Tibial nerve (tissue), 4 donors: ENCODE measurements around the gene VWA8. TPM values are rescaled to one million over a fixed set of nuclear protein-coding genes. Genes with fewer than 3 reads are reported as not detected.

Experiments
- DNase-seq, 2 donors: peaks; one replicate each; pipeline ENCODE4 v3.0.0-alpha.2; 2019; ENCODE audit warnings: low spot score in 2 of 2
- H3K27ac ChIP-seq, 4 donors: fragments of 200-600 bp; sonication (generic) in 3 of 4; one replicate each; pipeline ENCODE4 v1.5.1; 2017 to 2019; ENCODE audit warnings: mild to moderate bottlenecking in 1 of 4
- H3K27me3 ChIP-seq, 2 donors: fragments of 200-600 bp; sonication (generic) in 1 of 2; one replicate each; pipeline versions ENCODE4 v1.5.1 to v1.6.0; 2017 to 2019
- H3K36me3 ChIP-seq, 3 donors: fragments of 200-600 bp; sonication (generic); one replicate each; pipeline ENCODE4 v1.5.1; 2018 to 2019
- H3K4me1 ChIP-seq, 4 donors: fragments of 200-600 bp; sonication (generic) in 3 of 4; one replicate each; pipeline ENCODE4 v1.5.1; 2017 to 2019
- H3K4me3 ChIP-seq, 4 donors: fragments of 200-600 bp; sonication (generic) in 3 of 4; one replicate each; pipeline ENCODE4 v1.5.1; 2017 to 2019; ENCODE audit warnings: mild to moderate bottlenecking in 1 of 4, moderate library complexity in 1 of 4
- H3K9me3 ChIP-seq, 4 donors: fragments of 200-600 bp; sonication (generic) in 3 of 4; one replicate each; pipeline ENCODE4 v1.5.1; 2017 to 2019
- EP300 ChIP-seq, 2 donors: sonication (generic); formaldehyde crosslinking; IDR thresholded peaks; one replicate each; pipeline ENCODE4 v1.6.1; 2017; ENCODE audit warnings: antibody characterized with exemption in 2 of 2, mild to moderate bottlenecking in 1 of 2
- POLR2A ChIP-seq, 2 donors: fragments of 450-650 bp; IDR thresholded peaks; one replicate each; pipeline ENCODE4 v1.6.1; 2017; ENCODE audit warnings: antibody characterized with exemption in 2 of 2, mild to moderate bottlenecking in 2 of 2, moderate library complexity in 2 of 2
- WGBS, 2 donors: methylation state at CpG; one replicate each; pipeline ENCODE4 v1.1.5; 2018; 5-methylcytosine and 5-hydroxymethylcytosine counted together
- total RNA-seq, 4 donors: library from RNA; depleted of rRNA; stranded (reverse); fragments of >200 nt; gene quantifications; one replicate each; pipeline ENCODE4 v1.1.0, GENCODE V29; 2016
- TF ChIP-seq, protein P1 (sequence below), 5 experiments: fragments of 200-600 bp in 3 of 5; fragments of 450-650 bp in 2 of 5; sonication (generic) in 3 of 5; IDR thresholded peaks; one replicate each; pipeline ENCODE4 v1.5.1; 2016 to 2019; ENCODE audit warnings: antibody characterized with exemption in 5 of 5, mild to moderate bottlenecking in 3 of 5, moderate library complexity in 2 of 5

VWA8 gene
- total RNA-seq, 4 donors from 2014 or later = 20.8 to 36.9 (median 22.4) TPM

- TF ChIP-seq EP300 (IDR thresholded peaks at IDR 0.05) (no peak), POLR2A (IDR thresholded peaks at IDR 0.05) (no peak)
- TF ChIP-seq, protein P1, sequence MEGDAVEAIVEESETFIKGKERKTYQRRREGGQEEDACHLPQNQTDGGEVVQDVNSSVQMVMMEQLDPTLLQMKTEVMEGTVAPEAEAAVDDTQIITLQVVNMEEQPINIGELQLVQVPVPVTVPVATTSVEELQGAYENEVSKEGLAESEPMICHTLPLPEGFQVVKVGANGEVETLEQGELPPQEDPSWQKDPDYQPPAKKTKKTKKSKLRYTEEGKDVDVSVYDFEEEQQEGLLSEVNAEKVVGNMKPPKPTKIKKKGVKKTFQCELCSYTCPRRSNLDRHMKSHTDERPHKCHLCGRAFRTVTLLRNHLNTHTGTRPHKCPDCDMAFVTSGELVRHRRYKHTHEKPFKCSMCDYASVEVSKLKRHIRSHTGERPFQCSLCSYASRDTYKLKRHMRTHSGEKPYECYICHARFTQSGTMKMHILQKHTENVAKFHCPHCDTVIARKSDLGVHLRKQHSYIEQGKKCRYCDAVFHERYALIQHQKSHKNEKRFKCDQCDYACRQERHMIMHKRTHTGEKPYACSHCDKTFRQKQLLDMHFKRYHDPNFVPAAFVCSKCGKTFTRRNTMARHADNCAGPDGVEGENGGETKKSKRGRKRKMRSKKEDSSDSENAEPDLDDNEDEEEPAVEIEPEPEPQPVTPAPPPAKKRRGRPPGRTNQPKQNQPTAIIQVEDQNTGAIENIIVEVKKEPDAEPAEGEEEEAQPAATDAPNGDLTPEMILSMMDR (IDR thresholded peaks at IDR 0.05) = no peak
- H3K27me3 ChIP-seq = no peaks in the 10 kb centered on the region
- peak overlapping the region; percentile 33 to 83 (median 62) for H3K27ac ChIP-seq
- WGBS, 2 donors = 35 to 54% methylated on average over 4 of the region's 4 CpGs
- H3K4me3 ChIP-seq = no peak overlapping the region
- H3K9me3 ChIP-seq = no peaks in the 10 kb centered on the region
- peaks cover 0 to 62% (median 35%) of the 10 kb centered on the region in 4 donors for H3K4me1 ChIP-seq
- H3K36me3 ChIP-seq = no peaks in the 10 kb centered on the region
- DNase-seq = no peak
Measured at GRCh38 chr13:41561170-41561569, 399.7 kb downstream of the VWA8 start.

- TF ChIP-seq, protein P1 (IDR thresholded peaks at IDR 0.05) = no peak
- TF ChIP-seq EP300 (IDR thresholded peaks at IDR 0.05) (no peak), POLR2A (IDR thresholded peaks at IDR 0.05) (no peak)
- Histone ChIP-seq H3K9me3 (no peaks in the 10 kb centered on the region), H3K27me3 (no peaks in the 10 kb centered on the region), H3K4me1 (peaks cover 0 to 43% (median 25%) of the 10 kb centered on the region in 4 donors), H3K4me3 (no peak overlapping the region), H3K27ac (peak overlapping the region in 2 of 4 donors; percentile 69 to 70), H3K36me3 (no peaks in the 10 kb centered on the region)
- 44 to 51% methylated on average over 3 of the region's 3 CpGs for WGBS, 2 donors
- DNase-seq = no peak
Measured at GRCh38 chr13:41558781-41559560, 401.9 kb downstream of the VWA8 start.

DNA sequence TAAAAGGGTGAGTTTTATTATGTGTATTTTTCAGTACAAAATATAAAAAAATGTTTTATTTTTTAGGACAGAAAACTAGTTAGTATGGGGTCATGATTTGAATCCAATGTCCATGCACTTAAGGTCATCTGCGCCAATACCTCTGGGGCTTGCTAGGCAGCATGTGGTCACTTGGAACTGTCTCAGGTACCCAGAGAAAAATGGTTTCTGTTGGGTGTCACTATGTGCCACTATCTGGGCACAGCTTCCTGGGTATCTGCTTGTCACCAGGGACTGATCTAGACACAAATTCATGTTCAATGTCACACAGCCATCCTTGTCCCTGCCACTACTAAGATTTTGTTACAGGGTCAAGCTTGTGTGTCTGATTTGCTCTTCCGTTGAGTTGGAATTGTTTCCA lies 403.2 kb downstream of the VWA8 start:
- no peak for DNase-seq
- Histone ChIP-seq H3K36me3 (no peaks in the 10 kb centered on the region), H3K4me1 (peaks cover 0 to 30% (median 16%) of the 10 kb centered on the region in 4 donors), H3K27me3 (no peaks in the 10 kb centered on the region), H3K27ac (no peak overlapping the region), H3K4me3 (no peak overlapping the region), H3K9me3 (no peaks in the 10 kb centered on the region)
- TF ChIP-seq, protein P1 (IDR thresholded peaks at IDR 0.05) = no peak
- no peak for TF ChIP-seq POLR2A (IDR thresholded peaks at IDR 0.05)
- WGBS, 2 donors = 91 to 100% methylated on average over 2 of the region's 2 CpGs

DNA sequence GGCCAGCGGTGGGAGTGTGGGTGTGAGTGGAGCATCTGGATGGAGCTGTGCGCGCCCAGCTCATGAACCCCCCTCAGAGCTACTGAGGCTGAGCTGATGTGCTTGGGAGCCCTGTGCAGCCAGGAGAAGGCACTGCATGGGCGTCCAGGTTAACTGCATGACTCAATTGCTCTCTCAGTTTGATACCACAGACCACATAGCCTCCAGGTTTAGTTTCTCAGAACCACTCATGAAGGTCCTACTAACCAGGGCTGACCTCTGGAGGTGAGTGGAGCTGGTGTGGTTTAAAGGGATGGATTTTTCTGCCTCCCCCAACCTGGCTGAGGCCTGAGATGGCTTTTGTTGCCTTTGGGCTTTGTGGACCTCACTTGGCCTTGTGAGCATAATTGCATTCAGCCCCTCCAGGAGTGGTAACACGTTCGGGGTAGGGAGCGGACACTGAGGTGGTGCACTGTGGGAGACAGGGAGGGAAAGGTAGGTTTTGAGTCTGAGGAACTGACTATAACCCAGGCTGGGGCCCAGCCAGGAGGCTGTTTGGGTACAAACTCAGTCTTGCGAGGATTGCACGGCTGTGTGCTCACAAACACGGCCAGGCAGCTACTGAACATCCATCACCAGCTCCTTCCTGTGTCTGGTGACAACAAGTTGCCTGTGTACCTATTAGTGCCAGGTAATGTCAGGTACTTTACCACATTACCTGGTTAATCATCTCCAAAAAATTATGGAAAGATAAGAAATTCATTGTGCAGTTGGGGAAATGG lies 406.1 kb downstream of the VWA8 start:
- Histone ChIP-seq H3K9me3 (no peaks in the 10 kb centered on the region), H3K27ac (no peak overlapping the region), H3K27me3 (no peaks in the 10 kb centered on the region), H3K4me3 (no peak overlapping the region), H3K36me3 (no peaks in the 10 kb centered on the region), H3K4me1 (peaks cover 0 to 18% (median 0%) of the 10 kb centered on the region in 4 donors)
- DNase-seq = no peak
- 83 to 91% methylated on average over 10 of the region's 10 CpGs for WGBS, 2 donors
- no peak for TF ChIP-seq POLR2A (IDR thresholded peaks at IDR 0.05)

GRCh38 chr13:41554180-41554579 lies 406.7 kb downstream of the VWA8 start:
- no peaks in the 10 kb centered on the region for H3K36me3 ChIP-seq
- no peak overlapping the region for H3K27ac ChIP-seq
- H3K9me3 ChIP-seq = no peaks in the 10 kb centered on the region
- H3K4me1 ChIP-seq = peaks cover 0 to 20% (median 0%) of the 10 kb centered on the region in 4 donors
- TF ChIP-seq EP300 (IDR thresholded peaks at IDR 0.05) (no peak), POLR2A (IDR thresholded peaks at IDR 0.05) (no peak)
- TF ChIP-seq, protein P1 (IDR thresholded peaks at IDR 0.05) = no peak
- no peaks in the 10 kb centered on the region for H3K27me3 ChIP-seq
- no peak for DNase-seq
- 92 to 95% methylated on average over 2 of the region's 2 CpGs for WGBS, 2 donors
- no peak overlapping the region for H3K4me3 ChIP-seq
